D721Med (cell line): Measurements from ENCODE around the gene CECR2.

Experiments used
- DNase-seq: peaks from one replicate; pipeline ENCODE4 v3.0.0; 2011; ENCODE audit warnings: low spot score; ENCODE audit not compliant: insufficient read length
- FAIRE-seq: peaks from 2 replicates; lab custom pipeline; 2011; peaks lifted over from hg19 to GRCh38; lab: Jason Lieb, UNC
- CTCF ChIP-seq: IDR thresholded peaks from 2 replicates; pipeline ENCODE4 v1.5.1; 2012; ENCODE audit warnings: mild to moderate bottlenecking, control low read depth; ENCODE audit not compliant: insufficient read depth; ENCODE audit errors: missing control alignments

Gene CECR2

GRCh38 chr22:17491090-17491640 is 121.9 kb downstream of the CECR2 start:
- TF ChIP-seq CTCF = no peak
- DNase-seq = no peak
- FAIRE-seq = no peak

GRCh38 chr22:17492247-17492646 is 123.0 kb downstream of the CECR2 start:
- DNase-seq (no peak), FAIRE-seq (no peak)
- no peak for TF ChIP-seq CTCF

- FAIRE-seq (no peak), DNase-seq (no peak)
- TF ChIP-seq CTCF = no peak
These were observed 124.2 kb downstream of the CECR2 start for GRCh38 chr22:17493419-17493981.

- DNase-seq (no peak), FAIRE-seq (no peak)
- TF ChIP-seq CTCF = no peak
These were observed 127.6 kb downstream of the CECR2 start for GRCh38 chr22:17496841-17497240.

- DNase-seq (peak; percentile 37), FAIRE-seq (peak; percentile 41)
- peak; percentile 72 for TF ChIP-seq CTCF
These were observed 132.5 kb downstream of the CECR2 start for GRCh38 chr22:17501679-17502285.

- FAIRE-seq = no peak
- DNase-seq = no peak
- TF ChIP-seq CTCF = no peak
These were observed 138.8 kb downstream of the CECR2 start for GRCh38 chr22:17508110-17508509.

GRCh38 chr22:17512960-17513359 is 143.7 kb downstream of the CECR2 start:
- DNase-seq = no peak
- no peak for TF ChIP-seq CTCF
- no peak for FAIRE-seq
